ENCODE results near the gene SYT15.

SYT15 gene

DNA sequence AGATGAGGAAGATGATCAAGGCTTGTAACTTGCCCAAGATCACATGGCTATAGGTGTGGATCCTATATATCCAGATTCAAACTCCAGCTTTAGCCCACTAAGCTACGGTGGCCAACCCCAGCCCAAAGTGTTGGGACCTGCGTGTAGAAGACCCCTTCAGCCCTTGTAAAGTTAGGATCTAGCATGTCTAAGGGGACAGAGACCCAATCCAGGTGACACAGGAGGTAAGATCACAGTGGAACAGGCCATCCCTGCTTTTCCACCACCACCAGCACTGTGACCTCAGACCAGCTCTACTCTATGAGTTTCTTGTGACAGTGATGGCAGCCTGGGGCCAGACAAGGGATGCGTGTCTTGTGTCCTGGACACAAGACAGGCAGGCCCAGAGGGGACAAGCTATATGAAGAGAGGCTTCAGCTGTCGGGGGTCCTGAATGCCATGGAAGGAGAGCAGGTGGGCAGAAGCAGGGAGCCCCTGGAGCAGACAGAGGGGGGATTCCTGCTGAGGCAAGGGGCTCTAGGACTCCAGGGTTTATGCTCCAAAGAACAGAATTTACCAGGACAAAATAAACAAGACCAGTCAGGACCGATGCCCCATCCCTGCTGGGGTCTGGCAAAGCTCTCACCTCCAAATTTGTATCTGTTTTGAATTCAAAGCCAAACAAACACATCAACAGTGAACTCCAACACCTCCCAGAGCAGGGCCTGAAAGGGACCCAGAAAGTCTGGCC, 32.9 kb upstream of the SYT15 start:
- no peak for DNase-seq

DNA sequence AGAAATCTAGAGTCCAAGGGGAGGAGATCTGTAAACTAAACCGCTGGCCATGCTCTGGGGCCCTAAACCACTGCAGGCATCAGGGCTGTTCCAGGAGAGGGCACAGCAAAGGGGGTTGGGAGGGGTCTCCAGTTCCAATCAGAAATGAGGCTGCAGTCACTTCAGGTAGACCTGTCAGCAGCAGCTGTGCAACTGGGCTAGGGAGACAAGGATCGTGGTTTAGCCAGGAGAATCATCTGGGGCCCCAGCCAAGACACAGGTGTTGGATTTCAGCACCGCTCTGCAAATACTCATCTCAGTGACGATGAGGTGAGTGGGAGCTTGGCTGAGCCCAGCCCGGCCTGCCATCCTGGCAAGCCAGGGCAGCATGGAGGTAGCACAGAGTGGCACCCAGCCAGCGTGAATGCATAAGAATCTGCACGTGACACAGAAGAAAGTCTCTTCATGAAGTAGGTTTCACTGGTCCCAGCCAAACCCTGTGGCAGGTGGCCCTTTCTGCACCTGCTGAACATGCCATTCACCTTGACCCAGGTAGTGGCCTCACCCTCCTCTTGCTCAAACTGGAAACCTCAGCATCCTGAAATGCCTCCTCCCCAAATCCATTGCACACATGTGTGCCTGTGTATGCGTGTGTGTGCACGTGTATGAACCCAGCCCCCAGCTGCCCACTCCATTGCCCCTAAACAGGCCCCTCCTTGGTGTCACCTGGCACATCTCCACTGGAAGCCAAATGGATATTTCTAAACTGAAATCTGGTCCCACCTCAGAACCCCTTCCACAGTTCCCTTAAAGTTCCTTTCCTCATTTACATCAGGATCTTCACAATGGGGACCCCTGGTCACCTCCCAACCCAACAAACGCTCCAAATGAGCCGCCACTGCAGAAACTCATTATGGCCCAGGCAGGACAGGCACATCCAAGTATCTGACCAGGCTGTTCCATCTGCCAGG, 32.1 kb upstream of the SYT15 start:
- DNase-seq, result no peak

DNA sequence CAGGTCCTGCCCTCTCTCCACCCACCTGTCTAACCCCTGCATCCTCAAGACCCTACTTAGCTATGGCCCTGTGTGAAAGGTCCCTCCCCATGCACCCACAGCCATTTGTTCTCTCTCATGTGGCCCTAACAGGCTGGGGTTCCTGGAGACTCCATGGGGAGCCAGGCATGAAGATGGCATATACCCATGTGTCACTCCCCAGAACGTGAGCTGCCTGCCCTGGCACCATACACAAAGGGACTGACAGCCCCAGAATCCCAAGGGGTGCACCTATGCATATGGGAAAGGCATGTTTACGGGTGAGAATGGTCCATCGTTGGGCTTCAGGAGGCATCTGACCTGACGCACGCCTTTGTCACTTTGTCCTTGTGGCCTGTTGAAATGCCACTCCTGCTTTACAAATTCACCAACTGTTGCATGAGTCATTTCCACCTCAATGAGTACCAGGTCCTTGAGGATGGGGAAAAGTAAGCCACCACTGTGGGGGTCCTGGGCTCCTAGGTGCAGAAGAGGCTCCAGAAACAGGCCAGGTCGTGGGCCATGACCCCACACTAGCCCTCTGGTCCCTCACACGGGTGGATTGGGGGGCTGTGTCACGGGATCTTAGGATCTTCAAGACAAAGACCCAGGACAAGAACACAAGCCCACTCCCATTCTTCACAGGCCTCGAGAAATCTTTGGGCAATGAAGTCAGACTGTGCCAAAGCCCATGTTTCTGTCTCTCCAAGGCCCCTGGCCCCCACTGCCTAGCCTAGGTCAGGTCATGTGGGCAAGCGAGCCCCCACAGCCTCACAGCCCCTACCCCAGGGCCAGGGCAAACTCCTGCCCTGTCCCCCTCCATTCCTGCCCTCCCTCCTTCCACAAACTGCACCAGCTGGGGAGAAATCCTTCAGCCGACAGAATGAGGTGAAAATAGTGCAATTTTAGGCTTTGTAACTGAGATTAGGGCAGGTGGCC, 31.1 kb upstream of the SYT15 start:
- DNase-seq, result no peak

DNA sequence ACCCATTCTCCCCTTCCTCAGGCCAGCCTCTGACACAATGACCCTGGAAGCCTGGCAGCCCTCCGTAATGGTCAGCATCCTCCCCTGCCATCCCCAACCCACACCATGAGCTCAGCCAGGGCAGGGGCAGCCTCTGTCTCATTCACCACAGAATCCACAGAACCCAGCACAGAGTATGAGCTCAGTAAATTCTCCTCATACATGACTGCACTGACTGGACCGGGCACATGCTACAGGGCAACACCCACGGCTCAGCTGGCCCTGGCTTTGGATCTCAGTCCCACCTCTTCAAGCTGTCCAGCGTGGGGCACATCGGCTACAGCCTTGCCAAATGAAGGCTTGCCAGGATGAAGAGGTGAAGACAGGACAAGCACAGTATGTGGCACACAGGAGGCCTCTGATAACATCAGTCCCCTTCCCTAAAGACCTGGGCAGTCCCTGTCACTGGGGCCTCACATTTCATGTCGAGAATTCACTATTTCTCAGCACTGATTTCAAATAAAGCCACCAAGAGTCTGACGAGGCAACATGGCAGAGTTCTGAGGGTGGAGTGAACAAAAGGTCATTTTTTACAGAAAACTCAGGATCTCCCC, 30.3 kb upstream of the SYT15 start:
- DNase-seq, result no peak

DNA sequence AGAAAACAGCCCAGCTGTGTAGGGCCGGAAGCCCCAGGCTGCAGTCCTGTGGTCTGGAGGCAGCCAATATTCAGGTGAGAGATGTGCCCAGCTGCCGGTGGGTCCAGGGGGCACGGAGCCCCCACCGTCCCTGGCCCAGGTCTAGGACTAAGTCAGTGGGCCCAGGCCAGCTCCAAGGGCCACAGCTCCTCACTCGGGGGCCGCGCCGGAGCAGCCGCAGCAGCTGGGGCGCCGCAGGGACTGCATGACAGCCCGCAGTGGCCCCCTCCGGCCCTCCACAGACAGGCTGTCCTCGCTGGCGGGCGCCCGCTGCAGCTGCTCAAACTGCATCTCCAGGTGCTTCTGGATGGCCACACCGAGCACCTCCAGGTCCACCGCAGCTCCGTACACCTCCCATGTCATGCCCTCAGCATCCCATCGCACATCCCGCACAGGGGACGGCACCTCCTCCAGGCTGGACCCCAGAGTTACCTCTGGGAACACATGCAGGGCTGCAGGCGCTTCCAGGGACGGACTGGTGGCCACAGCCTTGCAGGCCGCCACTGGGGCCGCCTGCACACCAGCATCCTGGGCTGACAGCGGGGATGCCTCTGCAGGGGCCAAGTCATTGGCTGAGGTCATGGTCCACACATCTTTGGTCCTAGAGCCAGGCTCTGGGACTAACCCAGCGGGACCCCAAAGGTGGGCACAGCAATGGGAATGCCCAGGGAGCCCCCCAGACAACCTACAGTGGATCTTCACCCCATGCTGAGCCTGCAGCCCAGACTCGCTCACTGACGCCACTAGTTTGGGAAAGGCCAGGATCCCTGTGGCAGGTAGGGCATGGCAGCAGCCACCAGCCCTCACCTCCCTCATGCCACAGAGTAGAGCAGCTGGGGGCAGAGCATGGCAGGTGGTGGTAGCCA, 29.5 kb upstream of the SYT15 start:
- DNase-seq, result no peak

DNA sequence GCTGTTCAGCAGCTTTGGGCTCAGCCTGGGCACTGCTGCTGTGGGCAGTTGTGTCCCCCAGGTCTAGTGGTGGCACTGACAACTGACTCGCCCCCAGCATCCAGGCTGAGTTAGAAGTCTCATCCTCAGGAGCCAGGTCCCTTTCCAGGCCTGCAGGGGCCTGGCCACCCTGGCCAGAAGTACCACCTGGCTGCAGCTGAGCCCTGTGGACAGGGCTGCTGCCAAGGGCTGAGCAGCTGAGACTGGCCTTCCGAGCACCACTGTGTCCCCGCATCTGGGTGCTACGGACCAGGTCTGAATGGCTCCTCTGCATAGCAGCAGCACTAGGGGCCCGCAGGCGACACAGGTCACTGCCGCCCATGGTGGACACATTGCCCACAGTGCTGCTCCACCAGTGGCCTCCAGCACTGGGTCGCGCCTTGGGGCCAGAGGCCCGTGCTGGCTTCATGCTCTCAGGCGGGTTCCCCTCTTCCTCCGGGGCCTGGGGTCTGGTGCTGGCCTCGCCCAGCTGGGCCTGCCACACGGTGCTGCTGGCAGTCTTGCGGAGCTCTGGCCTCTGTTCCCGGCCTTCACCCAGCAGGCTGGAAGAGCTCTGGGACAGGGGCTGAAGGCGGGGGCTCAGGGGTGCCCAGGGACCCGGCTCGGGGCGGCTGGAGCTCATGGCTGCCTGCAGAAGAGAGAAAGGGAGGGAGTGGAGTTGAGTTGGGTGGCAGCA, 28.7 kb upstream of the SYT15 start:
- DNase-seq, result no peak

DNA sequence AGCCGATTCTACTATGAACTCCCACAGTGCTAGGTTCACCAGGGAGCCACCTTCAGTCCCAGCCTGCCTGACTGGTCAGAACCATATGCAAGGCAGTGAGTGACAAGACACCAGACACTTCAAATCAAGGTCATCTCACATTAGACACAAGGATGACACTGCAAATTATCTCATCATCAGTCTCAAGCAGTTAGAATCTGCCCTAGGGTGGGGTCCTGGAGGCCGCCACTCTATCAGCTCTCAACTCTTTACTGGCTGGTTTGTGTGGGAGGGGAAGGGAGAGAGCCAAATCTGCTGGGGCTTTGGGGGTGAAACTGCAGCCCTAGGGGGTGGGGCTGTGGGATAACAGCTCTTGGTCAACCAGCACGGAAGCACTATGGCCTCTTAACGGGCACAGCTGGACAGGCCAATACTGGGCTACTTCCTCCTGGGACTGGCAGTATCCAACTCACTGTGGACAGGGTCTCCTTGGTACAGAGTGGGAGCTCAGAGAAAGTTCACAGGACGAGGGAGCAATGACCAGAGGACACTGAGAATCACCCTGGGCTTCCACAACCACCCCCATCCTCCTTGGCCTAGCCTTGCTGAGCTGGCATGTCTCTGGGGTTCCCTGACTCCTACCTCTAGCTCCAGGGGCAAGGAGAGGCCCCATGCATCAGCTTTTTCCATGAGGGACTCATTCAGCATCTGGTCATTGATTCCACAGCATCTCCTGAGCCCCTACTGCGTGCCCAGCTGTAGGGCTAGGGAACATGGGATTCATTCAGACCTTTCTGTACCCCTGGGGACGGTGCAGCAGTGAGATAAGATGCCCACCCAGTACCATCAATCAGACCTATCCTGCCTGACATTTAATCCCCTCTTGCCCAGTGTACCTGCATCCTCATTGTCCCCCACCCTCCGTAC, 27.9 kb upstream of the SYT15 start:
- no peak for DNase-seq

DNA sequence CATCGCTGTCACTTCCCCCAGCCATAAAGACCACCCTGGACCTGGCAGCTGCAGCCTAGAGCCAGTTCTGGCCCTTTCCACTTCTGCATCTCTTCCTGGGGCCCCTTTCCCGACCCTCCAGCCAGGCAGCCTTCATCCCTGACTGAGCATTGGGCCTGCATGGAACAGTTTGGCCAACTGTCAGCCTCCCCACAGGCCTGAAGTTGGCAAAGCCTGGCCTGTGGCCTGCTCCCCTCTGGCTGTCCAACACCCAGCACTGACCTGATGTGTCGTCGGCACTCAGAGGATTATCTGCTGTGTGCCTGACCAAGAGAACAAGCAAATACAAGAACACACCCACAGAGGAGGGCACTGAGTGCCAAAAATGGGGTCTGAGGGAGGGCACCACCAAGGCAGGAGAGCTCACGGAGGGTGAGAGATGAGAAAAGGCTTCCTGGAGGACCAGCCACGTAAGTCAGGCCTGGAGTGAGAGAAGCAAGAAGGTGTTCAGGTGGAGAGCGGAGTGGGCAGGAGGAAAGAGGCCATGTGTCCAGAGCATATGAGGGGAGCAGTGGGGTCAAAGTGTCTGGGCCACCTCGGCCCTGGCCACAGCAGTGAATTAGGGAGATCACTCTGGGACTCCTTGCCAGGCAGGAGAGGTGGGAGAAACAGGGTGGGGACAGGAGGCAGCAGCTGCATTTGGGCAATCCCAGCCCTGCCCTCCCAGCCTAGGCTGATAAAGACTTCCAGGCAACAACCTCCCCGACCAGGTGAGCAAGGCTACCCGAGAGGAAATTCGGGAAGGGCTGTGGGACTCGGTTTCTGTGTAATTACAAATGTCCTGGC, 27.0 kb upstream of the SYT15 start:
- no peak for DNase-seq

DNA sequence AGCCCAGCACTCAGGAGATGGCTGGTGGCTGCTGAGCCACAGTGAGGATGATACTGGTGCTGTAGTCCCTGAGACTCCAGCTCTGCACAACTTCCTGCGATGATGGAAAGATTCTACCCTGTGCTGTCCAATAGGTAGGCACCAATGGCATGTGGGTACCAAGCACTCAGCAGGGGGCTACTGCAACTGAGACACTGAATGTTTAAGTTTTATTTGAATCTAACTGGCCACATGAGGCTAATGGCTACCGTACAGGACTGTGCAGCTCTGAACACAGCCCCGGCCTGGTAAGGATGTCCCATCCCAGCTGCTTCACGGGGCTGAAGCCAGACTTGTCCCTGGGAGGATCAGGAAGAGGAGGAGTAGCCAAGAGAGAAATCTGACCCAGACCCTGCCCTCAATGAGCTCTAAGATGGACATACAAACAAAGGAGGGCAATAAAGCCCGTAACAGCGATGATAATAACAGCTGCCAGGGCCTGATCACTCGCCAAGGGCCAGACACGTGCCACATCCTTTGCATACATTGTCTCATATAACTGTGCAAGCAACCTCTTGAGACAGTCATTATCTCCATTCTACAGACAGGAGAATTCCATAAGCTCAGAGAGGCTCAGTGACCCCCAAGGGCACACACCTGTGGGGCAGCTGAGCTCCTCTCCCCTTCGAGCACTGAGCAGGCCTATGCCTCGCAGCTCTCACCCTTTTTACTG, 26.2 kb upstream of the SYT15 start:
- DNase-seq, result no peak

DNA sequence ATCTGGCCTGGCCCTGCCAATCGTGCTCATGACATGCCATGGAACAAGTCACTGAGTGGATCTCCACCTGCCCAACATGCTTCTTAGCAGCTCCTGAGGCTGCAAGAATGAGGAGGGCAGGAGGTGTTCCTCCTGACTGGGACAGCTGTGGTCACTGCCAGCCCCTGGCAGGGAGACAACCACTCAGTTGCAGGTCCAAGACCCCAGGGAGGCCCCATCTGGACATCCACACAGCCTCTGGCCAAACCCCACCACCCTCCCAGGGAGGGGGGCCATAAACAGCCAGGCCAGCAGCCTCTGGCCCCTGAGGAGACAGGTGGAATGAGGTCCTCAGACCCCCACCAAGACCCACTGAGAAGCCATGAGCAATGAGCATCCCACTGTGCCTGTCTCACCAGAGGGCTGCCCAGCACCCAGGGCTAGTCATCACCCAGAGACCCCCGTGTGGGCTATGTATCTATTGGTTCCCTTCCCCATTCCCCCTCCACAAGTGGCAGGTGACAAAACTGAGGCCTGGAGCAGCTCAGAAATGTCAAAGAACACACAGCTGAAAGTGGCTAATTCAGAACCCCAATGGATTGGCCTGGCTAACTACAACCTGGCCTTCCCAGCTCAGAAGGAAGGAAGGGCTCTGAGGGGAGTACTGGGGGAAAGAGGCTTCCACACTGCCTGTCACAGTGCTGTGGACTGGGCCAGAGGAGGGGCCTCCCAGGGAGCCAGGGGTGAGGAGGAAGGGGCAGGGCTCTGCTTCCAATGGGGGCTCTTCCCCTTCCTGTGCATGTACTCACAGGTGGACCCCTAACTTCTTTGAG, 25.5 kb upstream of the SYT15 start:
- no peak for DNase-seq

DNA sequence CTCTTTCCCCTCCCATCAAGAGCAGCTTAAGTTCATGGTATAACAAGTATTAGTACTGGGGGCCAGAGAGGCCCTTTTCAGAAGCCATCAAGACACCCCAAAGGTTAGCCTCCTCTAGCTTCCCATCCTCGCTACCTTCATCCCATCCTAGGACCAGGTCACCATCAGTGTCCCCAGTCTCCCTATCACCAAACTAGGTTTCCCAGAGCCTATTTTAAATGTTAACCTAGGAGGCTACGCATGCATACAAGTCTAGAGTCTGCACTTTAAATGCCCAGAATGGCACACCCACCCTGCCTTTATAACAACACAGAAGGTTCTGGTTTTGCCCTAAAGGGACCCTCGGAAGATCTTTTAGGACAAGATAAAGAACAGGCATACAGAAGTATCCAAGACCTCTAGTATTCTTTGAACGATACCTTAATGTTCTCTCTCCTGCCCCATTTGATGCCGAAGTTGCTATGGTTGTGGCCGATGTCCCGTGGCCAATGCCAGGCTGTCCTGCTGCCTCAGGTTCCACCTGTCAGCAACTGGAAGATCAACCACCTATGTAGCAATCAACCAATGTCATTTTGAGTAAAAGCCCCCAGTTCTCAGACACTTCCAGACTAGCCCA, 24.7 kb upstream of the SYT15 start:
- no peak for DNase-seq

DNA sequence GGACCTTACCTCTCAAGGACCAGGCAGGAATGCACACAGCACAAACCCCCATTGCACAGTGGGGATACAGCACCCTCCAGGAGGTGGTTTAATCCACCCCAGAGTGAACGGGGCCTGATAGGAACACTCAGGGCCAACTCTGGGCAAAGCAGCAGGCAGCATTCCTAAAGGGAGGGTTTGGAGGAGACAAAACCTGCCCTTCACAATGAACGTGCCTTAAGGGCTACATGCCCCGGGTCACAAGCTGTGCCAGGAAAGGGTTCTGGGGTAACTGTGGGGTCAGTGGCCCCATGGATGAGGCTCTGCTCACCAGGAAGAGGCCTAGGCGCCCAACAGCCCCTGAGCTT, 23.6 kb upstream of the SYT15 start:
- DNase-seq, result no peak

DNA sequence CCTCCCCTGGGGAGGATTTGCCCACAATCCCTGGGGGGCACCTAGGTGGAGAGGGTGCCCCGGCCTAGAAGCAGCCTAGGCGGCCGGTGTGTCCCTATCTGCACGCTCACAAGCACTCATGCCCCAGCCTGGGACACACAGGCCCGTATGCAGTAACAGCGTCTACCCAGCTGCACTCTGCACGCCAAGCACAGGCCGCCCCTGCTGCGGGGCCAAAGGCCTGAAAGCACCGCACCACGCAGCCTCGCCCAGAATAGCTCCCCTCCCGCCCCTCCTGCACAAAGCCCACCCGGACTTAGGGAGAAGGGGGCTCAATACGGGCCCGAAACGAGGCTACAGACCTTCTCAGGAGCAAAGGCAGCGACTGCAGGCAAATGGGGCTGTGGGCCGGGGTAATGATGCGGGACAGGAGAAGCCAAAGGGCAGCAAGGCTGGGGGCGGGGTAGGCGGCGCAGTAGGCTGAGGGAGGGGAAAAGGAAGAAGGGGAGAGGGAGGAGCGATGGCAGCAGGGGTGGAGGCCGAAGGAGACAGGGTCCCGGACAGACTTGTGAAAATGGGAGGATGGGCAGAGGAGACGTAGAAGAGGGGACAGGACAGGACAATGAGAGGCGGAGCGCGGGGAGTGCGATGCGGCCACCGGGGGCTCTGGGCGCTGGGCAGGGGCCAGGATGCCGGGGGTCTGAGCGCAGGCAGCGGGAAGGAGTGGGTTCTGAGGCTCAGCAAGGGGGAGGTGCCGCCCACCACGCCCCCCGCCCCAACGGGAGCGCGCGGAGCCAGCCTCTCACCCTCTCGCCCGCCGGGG, 23.0 kb upstream of the SYT15 start:
- no peak for DNase-seq

DNA sequence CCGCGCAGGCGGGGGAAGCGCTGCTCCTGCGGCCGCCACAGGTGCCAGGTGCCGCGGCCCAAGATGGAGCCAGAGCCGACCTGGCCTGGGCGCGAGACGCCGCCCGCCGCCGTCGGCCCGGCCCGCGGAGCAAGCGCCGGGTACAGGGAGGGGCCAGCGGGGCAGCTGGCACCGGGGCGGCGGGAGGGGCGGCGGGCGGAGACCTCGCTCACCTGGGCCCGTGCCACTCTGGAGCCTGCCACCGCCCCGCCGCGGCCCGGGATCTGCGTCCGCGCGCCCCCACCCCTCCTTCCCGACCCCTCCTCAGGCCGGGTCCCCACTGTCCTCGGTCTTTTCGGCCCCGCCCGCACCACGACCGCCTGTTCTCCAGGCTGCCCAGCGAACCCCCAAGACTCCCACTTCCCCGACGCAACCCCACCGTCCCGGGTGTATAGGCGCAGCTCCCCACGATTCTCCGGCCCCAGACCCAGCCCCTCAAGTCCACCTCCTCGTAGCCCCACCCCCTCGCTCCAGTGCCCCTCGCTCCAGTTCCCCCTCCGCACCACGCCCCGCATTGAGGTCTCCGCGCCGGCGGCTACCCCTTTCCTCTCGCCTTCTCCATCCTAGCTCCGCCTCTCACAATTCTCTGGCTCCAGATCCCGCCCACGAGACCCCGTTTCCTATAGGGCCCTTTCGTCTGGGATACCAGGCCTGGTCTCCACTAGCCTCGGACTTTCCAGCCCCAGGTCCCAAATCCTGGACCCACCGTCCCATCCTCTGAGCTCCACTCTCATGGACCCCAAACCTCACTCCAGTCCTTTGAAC, 22.2 kb upstream of the SYT15 start, which contains the start of gene GPRIN2:
Gene GPRIN2 (minus strand): TSS at position 144 of the 804 bp plus-strand sequence. CDS start 5,922 bp downstream, outside the sequence.
- DNase-seq, result no peak

Data from activated T-cell treated with anti-CD3 and anti-CD28 coated beads for 4 hours (primary cell).